OCI-LY3 (cell line): ENCODE results near the gene INAFM2.

Experiments used
- H2AFZ ChIP-seq: fragments of 200-600, 300-600 bp; shearing (Covaris generic); 2 replicates; pipeline ENCODE4 v1.6.0; 2014; ENCODE audit warnings: antibody characterized with exemption, low read depth, low read length
- H3K27ac ChIP-seq: fragments of 200-600, 300-600 bp; sonication (generic); 2 replicates; pipeline ENCODE4 v1.5.1; 2014; ENCODE audit warnings: mild to moderate bottlenecking, low read length, moderate library complexity, mixed read lengths
- H3K27me3 ChIP-seq: fragments of 200-600, 300-600 bp; sonication (generic); 2 replicates; pipeline ENCODE4 v1.6.1; 2014; ENCODE audit warnings: low read depth, low read length, mixed read lengths
- H3K36me3 ChIP-seq: fragments of 200-600, 300-600 bp; sonication (generic); replicated peaks from 2 replicates; pipeline ENCODE3; 2014; ENCODE audit warnings: low read depth, low read length, mixed read lengths
- H3K4me1 ChIP-seq: fragments of 300-600, 200-600 bp; sonication (generic); 2 replicates; pipeline ENCODE4 v1.6.1; 2014; ENCODE audit warnings: low read length, mixed read lengths
- H3K4me2 ChIP-seq: fragments of 200-600, 300-600 bp; sonication (generic); 2 replicates; pipeline ENCODE4 v1.6.1; 2014; ENCODE audit warnings: low read length, mixed read lengths
- H3K4me3 ChIP-seq: fragments of 300-600, 200-600 bp; sonication (generic); 2 replicates; pipeline ENCODE4 v1.5.1; 2014; ENCODE audit warnings: antibody characterized with exemption, mild to moderate bottlenecking, low read length, moderate library complexity
- H3K79me2 ChIP-seq: fragments of 300-600, 200-600 bp; shearing (Covaris generic); 2 replicates; pipeline ENCODE4 v1.6.1; 2014; ENCODE audit warnings: mild to moderate bottlenecking, low read length, mixed read lengths
- H3K9ac ChIP-seq: fragments of 300-600, 200-600 bp; shearing (Covaris generic); 2 replicates; pipeline ENCODE4 v1.6.0; 2014; ENCODE audit warnings: mild to moderate bottlenecking, low read length, moderate library complexity
- H3K9me3 ChIP-seq: fragments of 200-600, 300-600 bp; shearing (Covaris generic); 2 replicates; pipeline ENCODE4 v1.6.1; 2014; ENCODE audit warnings: low read length, mixed read lengths; ENCODE audit not compliant: insufficient read depth
- H4K20me1 ChIP-seq: fragments of 200-600, 300-600 bp; sonication (generic); 2 replicates; pipeline ENCODE4 v1.6.1; 2016; ENCODE audit warnings: low read length, mixed read lengths; ENCODE audit not compliant: insufficient read depth
- CTCF ChIP-seq: fragments of 200-600, 300-600 bp; sonication (generic); IDR thresholded peaks from 2 replicates; pipeline ENCODE4 v1.5.1; 2014; ENCODE audit warnings: antibody characterized with exemption, low read length, low read depth
- EZH2phosphoT487 ChIP-seq: fragments of 200-600 bp; shearing (Covaris generic); IDR thresholded peaks from 2 replicates; pipeline ENCODE4 v1.6.1; 2018; ENCODE audit warnings: antibody characterized with exemption, mixed run types, low read depth

Gene INAFM2

GRCh38 chr15:40361640-40362039 lies 38.1 kb downstream of the INAFM2 start:
- no peaks in the 10 kb centered on the region for H3K27me3 ChIP-seq
- no peak overlapping the region for H3K4me3 ChIP-seq
- H4K20me1 ChIP-seq = 0 out of 2 replicates have a peak, but pooled peaks cover 9% of the 10 kb centered on the region
- TF ChIP-seq CTCF (no peak), EZH2phosphoT487 (no peak)
- H3K9ac ChIP-seq = no peak overlapping the region
- no peak overlapping the region for H2AFZ ChIP-seq
- no peak overlapping the region for H3K4me2 ChIP-seq
- no peak overlapping the region for H3K27ac ChIP-seq
- H3K36me3 ChIP-seq = no peaks in the 10 kb centered on the region
- H3K4me1 ChIP-seq = peaks cover 17% of the 10 kb centered on the region; the same call in 1 of the 2 replicates
- no peaks in the 10 kb centered on the region for H3K9me3 ChIP-seq
- no peaks in the 10 kb centered on the region for H3K79me2 ChIP-seq

- Histone ChIP-seq H3K9me3 (no peaks in the 10 kb centered on the region), H3K79me2 (no peaks in the 10 kb centered on the region), H3K4me2 (no peak overlapping the region), H3K27ac (no peak overlapping the region), H3K36me3 (no peaks in the 10 kb centered on the region), H3K9ac (no peak overlapping the region), H2AFZ (no peak overlapping the region), H3K4me3 (no peak overlapping the region), H3K27me3 (no peaks in the 10 kb centered on the region), H4K20me1 (0 out of 2 replicates have a peak, but pooled peaks cover 7% of the 10 kb centered on the region), H3K4me1 (peaks cover 26% of the 10 kb centered on the region)
- no peak for TF ChIP-seq EZH2phosphoT487
- TF ChIP-seq CTCF = no peak
These were observed 40.1 kb downstream of the INAFM2 start for GRCh38 chr15:40363611-40364010.

GRCh38 chr15:40364251-40364650 lies 40.8 kb downstream of the INAFM2 start:
- H3K27me3 ChIP-seq = no peaks in the 10 kb centered on the region
- H2AFZ ChIP-seq = no peak overlapping the region
- no peaks in the 10 kb centered on the region for H3K9me3 ChIP-seq
- no peak for TF ChIP-seq EZH2phosphoT487
- no peak for TF ChIP-seq CTCF
- H3K4me2 ChIP-seq = no peak overlapping the region
- peaks cover 22% of the 10 kb centered on the region for H3K4me1 ChIP-seq
- H3K27ac ChIP-seq = no peak overlapping the region
- H4K20me1 ChIP-seq = 0 out of 2 replicates have a peak, but pooled peaks cover 5% of the 10 kb centered on the region
- H3K79me2 ChIP-seq = no peaks in the 10 kb centered on the region
- no peak overlapping the region for H3K9ac ChIP-seq
- H3K36me3 ChIP-seq = no peaks in the 10 kb centered on the region
- no peak overlapping the region for H3K4me3 ChIP-seq

- Histone ChIP-seq H3K4me3 (no peak overlapping the region), H3K4me1 (peaks cover 22% of the 10 kb centered on the region), H4K20me1 (0 out of 2 replicates have a peak, but pooled peaks cover 5% of the 10 kb centered on the region), H3K27me3 (no peaks in the 10 kb centered on the region; the same call in 1 of the 2 replicates), H3K27ac (no peak overlapping the region), H2AFZ (no peak overlapping the region), H3K9ac (no peak overlapping the region), H3K79me2 (no peaks in the 10 kb centered on the region), H3K4me2 (no peak overlapping the region), H3K36me3 (no peaks in the 10 kb centered on the region), H3K9me3 (no peaks in the 10 kb centered on the region)
- no peak for TF ChIP-seq EZH2phosphoT487
- TF ChIP-seq CTCF = no peak
These were observed 41.5 kb downstream of the INAFM2 start for GRCh38 chr15:40365016-40365415.
